Kidney epithelial cell (primary cell): Measurements from ENCODE around the gene STARD5. TPM values are rescaled to one million over a fixed set of nuclear protein-coding genes. Genes with fewer than 3 reads are reported as not detected.

Experiments
- DNase-seq: peaks from one replicate; pipeline ENCODE4 v3.0.0-alpha.2; 2010; ENCODE audit warnings: low read depth
- H3K27me3 ChIP-seq: 2 replicates; pipeline ENCODE4 v1.6.0; 2011; ENCODE audit warnings: low read length; ENCODE audit not compliant: control insufficient read depth, insufficient read depth
- H3K36me3 ChIP-seq: 2 replicates; pipeline ENCODE4 v1.5.1; 2011; ENCODE audit warnings: low read length; ENCODE audit not compliant: control insufficient read depth, insufficient read depth
- H3K4me3 ChIP-seq: 2 replicates; pipeline ENCODE4 v1.5.1; 2011; ENCODE audit warnings: low read depth, mild to moderate bottlenecking, control low read depth, low read length
- CTCF ChIP-seq: IDR thresholded peaks from 2 replicates; pipeline ENCODE4 v1.5.1; 2011; ENCODE audit warnings: mild to moderate bottlenecking, moderate library complexity, low read length, control low read depth, inconsistent platforms; ENCODE audit not compliant: insufficient read depth, poor library complexity, severe bottlenecking
- total RNA-seq: library from RNA; depleted of rRNA; stranded (reverse); fragments of >200 nt; gene quantifications from 2 replicates; pipeline ENCODE4 v1.2.3, GENCODE V29; 2015

The STARD5 gene
- total RNA-seq, 1 donor from 2014 or later = 1.2 TPM

GRCh38 chr15:81289910-81290309 lies 34.0 kb downstream of the STARD5 start:
- H3K4me3 ChIP-seq = no peak overlapping the region
- H3K27me3 ChIP-seq = peaks cover 7% of the 10 kb centered on the region
- no peak for TF ChIP-seq CTCF
- no peak for DNase-seq
- H3K36me3 ChIP-seq = no peaks in the 10 kb centered on the region

DNA sequence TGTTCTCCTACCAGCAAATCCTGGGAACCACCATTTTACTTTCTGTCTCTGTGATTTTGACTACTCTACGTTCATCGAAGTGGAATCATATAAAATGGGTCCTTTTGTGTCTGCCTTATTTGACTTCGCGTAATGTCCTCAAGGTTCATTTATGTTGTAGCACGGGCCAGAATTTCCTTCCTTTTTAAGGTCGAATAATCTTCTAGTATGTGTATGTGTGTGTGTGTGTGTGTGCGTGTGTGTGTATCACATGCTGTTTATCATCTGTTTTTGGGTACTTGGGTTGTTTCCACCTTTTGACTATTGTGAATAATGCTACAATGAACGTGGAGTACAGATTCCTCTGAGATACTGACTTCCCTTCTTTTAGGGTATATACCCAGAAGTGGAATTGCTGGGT lies 35.3 kb downstream of the STARD5 start:
- no peak for DNase-seq
- no peaks in the 10 kb centered on the region for H3K36me3 ChIP-seq
- no peak for TF ChIP-seq CTCF

GRCh38 chr15:81288040-81288439 lies 35.9 kb downstream of the STARD5 start:
- peaks cover 3% of the 10 kb centered on the region for H3K27me3 ChIP-seq
- TF ChIP-seq CTCF = no peak
- no peak overlapping the region for H3K4me3 ChIP-seq
- DNase-seq = no peak
- H3K36me3 ChIP-seq = no peaks in the 10 kb centered on the region

More for the DNA sequence above, 35.3 kb downstream of the STARD5 start:
- Histone ChIP-seq H3K4me3 (no peak overlapping the region), H3K27me3 (peaks cover 3% of the 10 kb centered on the region)

DNA sequence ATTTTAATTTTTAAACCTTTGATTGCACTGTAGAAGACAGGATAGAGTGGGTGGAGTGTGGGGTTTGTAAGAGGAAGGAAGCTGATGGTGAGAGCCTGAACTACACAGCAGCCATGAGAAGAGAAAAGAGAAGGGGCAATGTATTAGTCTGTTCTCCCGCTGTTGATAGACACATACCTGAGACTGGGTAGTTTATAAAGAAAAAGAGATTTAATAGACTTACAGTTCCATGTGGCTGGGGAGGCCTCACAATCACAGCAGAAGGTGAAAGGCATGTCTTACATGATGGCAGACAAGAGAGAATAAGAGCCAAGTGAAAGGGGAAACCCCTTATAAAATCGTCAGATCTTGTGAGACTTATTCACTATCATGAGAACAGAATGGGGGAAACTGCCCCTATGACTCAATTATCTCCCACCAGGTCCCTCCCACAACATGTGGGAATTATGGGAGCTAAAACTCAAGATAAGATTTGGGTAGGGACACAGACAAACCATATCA lies 37.3 kb downstream of the STARD5 start:
- DNase-seq = no peak
- H3K36me3 ChIP-seq = no peaks in the 10 kb centered on the region
- no peak overlapping the region for H3K4me3 ChIP-seq
- TF ChIP-seq CTCF = no peak
- peaks cover 4% of the 10 kb centered on the region for H3K27me3 ChIP-seq

DNA sequence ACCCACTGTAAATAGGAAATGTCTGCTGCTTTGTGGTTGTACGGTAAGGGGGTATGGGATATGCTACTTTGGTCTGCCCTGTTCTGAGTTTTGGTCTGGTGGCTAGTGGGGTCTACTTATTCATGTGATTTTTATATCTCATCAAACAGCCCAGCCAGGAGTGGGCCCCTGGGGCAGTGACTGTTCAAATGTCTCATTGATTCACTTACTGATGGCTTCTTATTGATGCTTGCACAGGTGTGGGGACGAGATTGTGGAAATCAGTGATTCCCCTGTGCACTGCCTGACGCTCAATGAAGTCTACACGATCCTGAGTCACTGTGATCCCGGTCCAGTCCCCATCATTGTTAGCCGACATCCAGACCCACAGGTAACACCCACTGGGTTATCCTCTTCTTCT lies 38.5 kb downstream of the STARD5 start:
- Histone ChIP-seq H3K27me3 (peaks cover 9% of the 10 kb centered on the region), H3K4me3 (no peak overlapping the region), H3K36me3 (no peaks in the 10 kb centered on the region)
- TF ChIP-seq CTCF = no peak
- DNase-seq = no peak
